Urinary bladder (tissue), 4 donors: Measurements from ENCODE around the gene PMAIP1. TPM values are rescaled to one million over a fixed set of nuclear protein-coding genes. Genes with fewer than 3 reads are reported as not detected.
"Not testable (repeated sequence)": the region's sequence is repeated elsewhere in the genome, so short reads cannot be mapped to it uniquely, and the experiment has no call there.

Experiments used
- DNase-seq: peaks from one replicate; pipeline ENCODE4 v3.0.0-alpha.2; 2015; ENCODE audit errors: extremely low spot score
- H3K27ac ChIP-seq: one replicate; pipeline ENCODE4 v1.5.1; 2013; ENCODE audit warnings: low read depth, mild to moderate bottlenecking, moderate library complexity
- H3K36me3 ChIP-seq: one replicate; pipeline ENCODE4 v1.6.1; 2013; ENCODE audit warnings: mild to moderate bottlenecking, moderate library complexity; ENCODE audit not compliant: insufficient read depth
- H3K4me1 ChIP-seq: one replicate; pipeline ENCODE4 v1.6.1; 2013; ENCODE audit warnings: mild to moderate bottlenecking, moderate library complexity; ENCODE audit not compliant: insufficient read depth
- H3K4me3 ChIP-seq: one replicate; pipeline ENCODE4 v1.5.1; 2013; ENCODE audit warnings: low read depth, low read length
- WGBS: extraction: QIAGEN DNeasy Blood & Tissue Kit; methylation state at CpG from one replicate; pipeline ENCODE4 v1.1.7; 2013; 5-methylcytosine and 5-hydroxymethylcytosine counted together
- polyA plus RNA-seq: library from polyadenylated mRNA; stranded (reverse); fragments of 200-250 nt; gene quantifications from one replicate; pipeline ENCODE4 v1.2.3, GENCODE V29; 2013
- total RNA-seq: library from RNA; depleted of rRNA; stranded (reverse); fragments of >200 nt; gene quantifications from one replicate; pipeline ENCODE4 v1.2.3, GENCODE V29; 2014
- donor health status: healthy with polysubstance abuse.
- donor health status: healthy.

Gene PMAIP1
- total RNA-seq = 1.6 TPM
- 1.1 TPM for polyA plus RNA-seq

GRCh38 chr18:59899298-59900221 is at the start of gene PMAIP1:
TSS of gene PMAIP1 (plus strand) at chr18:59899996. CDS start at chr18:59900178, 182 bp downstream.
- Histone ChIP-seq H3K27ac (peak within 1 kb of the TSS; percentile 86), H3K36me3 (no peaks in the 10 kb centered on the region), H3K4me1 (no peaks in the 10 kb centered on the region), H3K4me3 (peak within 1 kb of the TSS; percentile 66)
- WGBS = 1% methylated on average over 73 of the region's 73 CpGs
- peak; percentile 70 for DNase-seq

GRCh38 chr18:59851784-59852399 is 47.9 kb upstream of the PMAIP1 start:
- no peaks in the 10 kb centered on the region for H3K4me1 ChIP-seq
- H3K36me3 ChIP-seq = no peaks in the 10 kb centered on the region
- no peak overlapping the region for H3K4me3 ChIP-seq
- peak; percentile 37 for DNase-seq
- no peak overlapping the region for H3K27ac ChIP-seq
- WGBS = 41% methylated on average over 8 of the region's 8 CpGs

GRCh38 chr18:59852548-59852947 is 47.2 kb upstream of the PMAIP1 start:
- Histone ChIP-seq H3K4me3 (no peak overlapping the region), H3K27ac (no peak overlapping the region), H3K4me1 (no peaks in the 10 kb centered on the region), H3K36me3 (no peaks in the 10 kb centered on the region)
- 95% methylated on average over 2 of the region's 2 CpGs for WGBS
- no peak for DNase-seq

GRCh38 chr18:59853380-59853779 is 46.4 kb upstream of the PMAIP1 start:
- H3K4me1 ChIP-seq = no peaks in the 10 kb centered on the region
- H3K36me3 ChIP-seq = no peaks in the 10 kb centered on the region
- H3K27ac ChIP-seq = no peak overlapping the region
- 85% methylated on average over 3 of the region's 3 CpGs for WGBS
- H3K4me3 ChIP-seq = no peak overlapping the region
- no peak for DNase-seq

GRCh38 chr18:59853988-59854387 is 45.8 kb upstream of the PMAIP1 start:
- not testable (repeated sequence) for DNase-seq
- WGBS = 83% methylated on average over 4 of the region's 4 CpGs

GRCh38 chr18:59861009-59861408 is 38.8 kb upstream of the PMAIP1 start:
- DNase-seq = no peak
- Histone ChIP-seq H3K4me3 (no peak overlapping the region), H3K4me1 (no peaks in the 10 kb centered on the region), H3K36me3 (no peaks in the 10 kb centered on the region), H3K27ac (no peak overlapping the region)
- 46% methylated on average over 4 of the region's 4 CpGs for WGBS

More at GRCh38 chr18:59853988-59854387, 45.8 kb upstream of the PMAIP1 start:
- not testable (repeated sequence) for H3K36me3 ChIP-seq, H3K4me1 ChIP-seq, H3K4me3 ChIP-seq, H3K27ac ChIP-seq

- Histone ChIP-seq H3K4me3 (no peak overlapping the region), H3K36me3 (no peaks in the 10 kb centered on the region), H3K27ac (no peak overlapping the region), H3K4me1 (no peaks in the 10 kb centered on the region)
- 70% methylated on average over 7 of the region's 7 CpGs for WGBS
- DNase-seq = no peak
Observed at GRCh38 chr18:59861963-59862819, 37.6 kb upstream of the PMAIP1 start.

GRCh38 chr18:59865241-59865986 is 34.4 kb upstream of the PMAIP1 start:
- WGBS = 55% methylated on average over 6 of the region's 6 CpGs
- Histone ChIP-seq H3K4me3 (no peak overlapping the region), H3K27ac (no peak overlapping the region), H3K4me1 (no peaks in the 10 kb centered on the region), H3K36me3 (no peaks in the 10 kb centered on the region)
- DNase-seq = no peak

GRCh38 chr18:59866551-59867269 is 33.1 kb upstream of the PMAIP1 start:
- 85% methylated on average over 2 of the region's 2 CpGs for WGBS
- DNase-seq = no peak
- H3K36me3 ChIP-seq = no peaks in the 10 kb centered on the region
- H3K4me1 ChIP-seq = no peaks in the 10 kb centered on the region
- H3K4me3 ChIP-seq = no peak overlapping the region
- no peak overlapping the region for H3K27ac ChIP-seq

GRCh38 chr18:59867337-59868104 is 32.3 kb upstream of the PMAIP1 start:
- Histone ChIP-seq H3K4me1 (no peaks in the 10 kb centered on the region), H3K4me3 (no peak overlapping the region), H3K27ac (no peak overlapping the region), H3K36me3 (no peaks in the 10 kb centered on the region)
- whole genome bisulfite sequencing = 66% methylated on average over 5 of the region's 5 CpGs
- no peak for DNase-seq

- no peak overlapping the region for H3K27ac ChIP-seq
- no peaks in the 10 kb centered on the region for H3K36me3 ChIP-seq
- no peak for DNase-seq
- H3K4me1 ChIP-seq = no peaks in the 10 kb centered on the region
- no peak overlapping the region for H3K4me3 ChIP-seq
Observed at GRCh38 chr18:59870623-59871130, 29.1 kb upstream of the PMAIP1 start.
